ENCODE data around the gene GPC3.

Gene GPC3

GRCh38 chrX:133909888-133910287 is 75.5 kb downstream of the GPC3 start:
- Histone ChIP-seq H3K27me3 (replicated peaks; ENCODE audit: control insufficient read depth, insufficient read depth, low read length) (no peaks in the 10 kb centered on the region), H3K4me3 (replicated peaks; ENCODE audit: low read depth, low read length) (no peak overlapping the region), H3K36me3 (ENCODE audit: control insufficient read depth, insufficient read depth, low read length) (no peaks in the 10 kb centered on the region)
- no peak for DNase-seq (ENCODE audit: extremely low read depth, insufficient read length)
- TF ChIP-seq CTCF (IDR thresholded peaks at IDR 0.05; ENCODE audit: insufficient read depth, low read length, poor library complexity, severe bottlenecking), result no peak

DNA sequence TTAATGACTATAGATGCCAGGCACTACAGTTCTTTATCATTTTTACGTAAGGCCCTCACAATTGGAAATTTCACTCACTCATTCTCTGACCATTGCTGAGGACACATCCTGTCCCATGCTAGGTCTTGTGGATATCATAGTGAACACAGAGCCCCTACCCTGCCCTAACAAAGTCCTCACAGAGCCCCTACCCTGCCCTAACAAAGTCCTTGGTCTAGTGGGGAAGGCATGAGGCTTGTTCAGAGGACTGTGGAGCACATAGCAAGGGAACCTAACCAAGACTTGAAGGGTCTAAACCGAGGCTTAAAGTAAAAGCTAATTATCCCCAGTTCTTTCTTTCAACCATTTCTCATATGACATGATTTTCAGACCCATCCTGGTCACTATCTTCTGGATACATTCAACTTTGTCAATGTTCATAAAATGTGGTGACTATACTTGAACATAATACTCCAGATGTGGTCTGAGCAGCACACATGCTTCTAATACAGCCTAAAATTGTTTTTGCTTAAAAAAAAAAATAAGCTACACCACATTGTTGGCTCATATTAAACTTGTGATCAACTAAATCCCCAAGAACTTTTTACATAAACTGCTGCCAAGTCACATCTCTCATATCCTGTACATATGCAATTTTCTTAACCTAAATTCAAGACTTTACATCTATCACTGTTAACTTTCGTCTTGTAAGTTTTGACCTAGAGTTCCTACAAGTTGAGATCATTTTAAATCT is 77.0 kb downstream of the GPC3 start:
- Histone ChIP-seq H3K27me3 (replicated peaks; ENCODE audit: control insufficient read depth, insufficient read depth, low read length) (no peaks in the 10 kb centered on the region), H3K36me3 (ENCODE audit: control insufficient read depth, insufficient read depth, low read length) (no peaks in the 10 kb centered on the region), H3K4me3 (replicated peaks; ENCODE audit: low read depth, low read length) (no peak overlapping the region)
- no peak for DNase-seq (ENCODE audit: extremely low read depth, insufficient read length)
- TF ChIP-seq CTCF (IDR thresholded peaks at IDR 0.05; ENCODE audit: insufficient read depth, low read length, poor library complexity, severe bottlenecking), result no peak

GRCh38 chrX:133907606-133908005 is 77.8 kb downstream of the GPC3 start:
- no peak for DNase-seq (ENCODE audit: extremely low read depth, insufficient read length)
- Histone ChIP-seq H3K4me3 (replicated peaks; ENCODE audit: low read depth, low read length) (no peak overlapping the region), H3K27me3 (replicated peaks; ENCODE audit: control insufficient read depth, insufficient read depth, low read length) (no peaks in the 10 kb centered on the region), H3K36me3 (ENCODE audit: control insufficient read depth, insufficient read depth, low read length) (no peaks in the 10 kb centered on the region)
- no peak for TF ChIP-seq CTCF (IDR thresholded peaks at IDR 0.05; ENCODE audit: insufficient read depth, low read length, poor library complexity, severe bottlenecking)

GRCh38 chrX:133905305-133905704 is 80.1 kb downstream of the GPC3 start:
- no peak overlapping the region for H3K4me3 ChIP-seq (replicated peaks; ENCODE audit: low read depth, low read length)
- TF ChIP-seq CTCF (IDR thresholded peaks at IDR 0.05; ENCODE audit: insufficient read depth, low read length, poor library complexity, severe bottlenecking), result no peak
- H3K36me3 ChIP-seq (ENCODE audit: control insufficient read depth, insufficient read depth, low read length), result no peaks in the 10 kb centered on the region
- DNase-seq (ENCODE audit: extremely low read depth, insufficient read length), result no peak
- no peaks in the 10 kb centered on the region for H3K27me3 ChIP-seq (replicated peaks; ENCODE audit: control insufficient read depth, insufficient read depth, low read length)

GRCh38 chrX:133897593-133898163 is 87.7 kb downstream of the GPC3 start:
- DNase-seq (ENCODE audit: extremely low read depth, insufficient read length), result no peak
- H3K4me3 ChIP-seq (replicated peaks; ENCODE audit: low read depth, low read length), result no peak overlapping the region
- no peaks in the 10 kb centered on the region for H3K36me3 ChIP-seq (ENCODE audit: control insufficient read depth, insufficient read depth, low read length)
- no peak for TF ChIP-seq CTCF (IDR thresholded peaks at IDR 0.05; ENCODE audit: insufficient read depth, low read length, poor library complexity, severe bottlenecking)
- no peaks in the 10 kb centered on the region for H3K27me3 ChIP-seq (replicated peaks; ENCODE audit: control insufficient read depth, insufficient read depth, low read length)
